Endothelial cell of umbilical vein (primary cell): Measurements from ENCODE around the gene RNH1.

Source experiments
- CTCF ChIP-seq, 2 donors: IDR thresholded peaks; 1 replicate in 1 of 2; 2 replicates in 1 of 2; pipeline ENCODE4 v1.5.1; 2011; ENCODE audit warnings: low read length in 2 of 2, mild to moderate bottlenecking in 2 of 2, moderate library complexity in 2 of 2, control low read depth in 1 of 2, inconsistent platforms in 1 of 2, low read depth in 1 of 2; ENCODE audit not compliant: insufficient read depth in 1 of 2; ENCODE audit errors: extremely low read depth in 1 of 2
- GATA2 ChIP-seq: IDR thresholded peaks from 2 replicates; pipeline ENCODE4 v1.7.0; 2011; ENCODE audit warnings: low read depth, mild to moderate bottlenecking, moderate library complexity, mixed read lengths, low read length; ENCODE audit not compliant: insufficient read length, insufficient read depth
- MYC ChIP-seq: IDR thresholded peaks from one replicate; pipeline ENCODE4 v1.6.1; 2011; ENCODE audit warnings: mild to moderate bottlenecking, low read depth, low read length
- POLR2A ChIP-seq: IDR thresholded peaks from 2 replicates; pipeline ENCODE4 v1.6.1; 2012; ENCODE audit warnings: low read depth, mild to moderate bottlenecking, control low read depth, low read length

DNA sequence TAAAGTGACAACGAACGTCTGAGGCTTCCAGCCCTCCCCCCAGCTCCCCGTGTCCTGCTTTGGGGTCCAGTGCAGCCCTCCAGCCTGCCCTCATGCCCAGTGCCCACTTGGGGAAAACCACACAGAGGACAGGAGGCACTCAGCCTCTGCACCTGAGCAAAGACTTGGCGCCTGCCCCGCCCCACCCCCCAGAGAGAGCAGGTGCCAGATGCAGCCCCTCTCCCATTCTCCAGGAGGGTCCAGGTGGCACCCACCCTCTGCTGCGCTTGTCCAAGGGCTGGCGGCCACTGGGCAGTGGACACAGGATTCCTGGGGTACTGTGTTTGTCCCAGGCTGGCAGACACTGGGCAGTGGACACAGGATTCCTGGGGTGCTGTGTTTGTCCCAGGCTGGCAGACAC, 15.7 kb downstream of the RNH1 start:
- TF ChIP-seq MYC (no peak), GATA2 (no peak), CTCF (IDR thresholded peaks at IDR 0.05; ENCODE audit: extremely low read depth in 1 of 2, insufficient read depth in 1 of 2, low read depth in 1 of 2, low read length in 2 of 2) (no peak), POLR2A (no peak)
